Ovary (tissue), 9 donors: ENCODE measurements around the gene NFE2L2. TPM values are rescaled to one million over a fixed set of nuclear protein-coding genes. Genes with fewer than 3 reads are reported as not detected.

Source experiments
- DNase-seq, 5 donors: peaks; one replicate each; pipeline ENCODE4 v3.0.0-alpha.2; 2019 to 2020
- H3K27ac ChIP-seq, 2 donors: fragments of 200-600 bp; one replicate each; pipeline versions ENCODE4 v1.5.1 to v1.8.0; 2019 to 2022
- H3K27me3 ChIP-seq: fragments of 200-600 bp; one replicate; pipeline ENCODE4 v1.8.0; 2022
- H3K36me3 ChIP-seq: fragments of 200-600 bp; sonication (generic); one replicate; pipeline ENCODE4 v1.5.1; 2019
- H3K4me1 ChIP-seq: one replicate; pipeline ENCODE4 v1.8.1; 2013; ENCODE audit warnings: mild to moderate bottlenecking, moderate library complexity; ENCODE audit not compliant: insufficient read depth
- H3K4me3 ChIP-seq: fragments of 200-600 bp; sonication (generic); one replicate; pipeline ENCODE4 v1.5.1; 2017
- H3K9me3 ChIP-seq, 2 donors: fragments of 200-600 bp in 1 of 2; sonication (generic) in 1 of 2; one replicate each; pipeline versions ENCODE4 v1.5.1 to v1.8.1; 2013 to 2019; ENCODE audit warnings: mild to moderate bottlenecking in 1 of 2, moderate library complexity in 1 of 2
- CTCF ChIP-seq, 3 donors: fragments of 450-650 bp in 2 of 3; fragments of 200-600 bp in 1 of 3; IDR thresholded peaks; one replicate each; pipeline versions ENCODE4 v1.5.1 to v1.8.0; 2016 to 2022; ENCODE audit warnings: antibody characterized with exemption in 3 of 3, mild to moderate bottlenecking in 1 of 3
- EP300 ChIP-seq: sonication (generic); formaldehyde crosslinking; IDR thresholded peaks from one replicate; pipeline ENCODE4 v1.6.1; 2017; ENCODE audit warnings: antibody characterized with exemption
- POLR2A ChIP-seq: fragments of 450-650 bp; IDR thresholded peaks from one replicate; pipeline ENCODE4 v1.6.1; 2017; ENCODE audit warnings: antibody characterized with exemption, mild to moderate bottlenecking, moderate library complexity
- WGBS, 3 donors: extraction: QIAGEN DNeasy Blood & Tissue Kit in 1 of 3; methylation state at CpG; one replicate each; pipeline versions ENCODE4 v1.1.5 to v1.1.7; 2013 to 2017; 5-methylcytosine and 5-hydroxymethylcytosine counted together
- intact Hi-C, 4 donors: fragments of 100-400 bp; cut with DNase I; formaldehyde crosslinking; loops; one replicate each; pipeline versions ENCODE4 v1.11.0 to v1.15.1; 2022 to 2023
- polyA plus RNA-seq, 2 donors: library from polyadenylated mRNA; stranded (reverse); fragments of 200-250 nt in 1 of 2; fragments of 350-450 nt in 1 of 2; fragmentation: Illumina TruSeq in 1 of 2; extraction: RNeasy Lipid Tissue Mini Kit (QIAGEN cat#74804) in 1 of 2; gene quantifications; one replicate each; pipeline ENCODE4 v1.2.3, GENCODE V29; 2013 to 2014
- total RNA-seq, 7 donors: library from RNA; depleted of rRNA in 2 of 7; stranded (reverse); fragments of >200 nt in 2 of 7; fragmentation: NEBNext Ultra II Directional in 3 of 7; extraction: Animal tissue kit (Norgen Biotek cat#: 25700) in 3 of 7; gene quantifications; one replicate each; pipeline versions ENCODE4 v1.1.0 to v1.2.4, GENCODE V29; 2016 to 2023
- donor health status: DM: no; HTN: no; CAD: no; lungs with moderate emphysema.
- donor health status: DM: no; HTN: no; CAD: no.
- donor health status: Bipolar disorder and iron deficiency.
- donor health status: DM: yes; HTN: yes; CAD: no.
- donor health status: DM: no; HTN: no; CAD: no.
- donor health status: DM: yes; HTN: yes; CAD: no.

Gene NFE2L2
- total and polyA plus RNA-seq, 9 donors, result 120 to 198 (median 148) TPM

- no peaks in the 10 kb centered on the region for H3K27me3 ChIP-seq
- WGBS, 3 donors, result 6 to 14% (median 9%) methylated on average over 3 of the region's 3 CpGs
- H3K36me3 ChIP-seq, result no peaks in the 10 kb centered on the region
- peaks cover 1% of the 10 kb centered on the region for H3K4me1 ChIP-seq
- H3K27ac ChIP-seq, result peak overlapping the region in 1 of 2 donors; percentile 67
- no peaks in the 10 kb centered on the region for H3K9me3 ChIP-seq
- H3K4me3 ChIP-seq, result no peak overlapping the region
- intact Hi-C loops, result loop anchor here in 1 of 4 donors (5.0 kb wide), 1 partner anchor 33 kb away; the partner anchor contains the start of gene NFE2L2
- TF ChIP-seq CTCF (IDR thresholded peaks at IDR 0.05) (no peak), POLR2A (no peak), EP300 (no peak)
- peak in 2 of 5 donors; percentile 37 to 40 for DNase-seq
Measured at GRCh38 chr2:177295484-177295883, 31.0 kb upstream of the NFE2L2 start.

DNA sequence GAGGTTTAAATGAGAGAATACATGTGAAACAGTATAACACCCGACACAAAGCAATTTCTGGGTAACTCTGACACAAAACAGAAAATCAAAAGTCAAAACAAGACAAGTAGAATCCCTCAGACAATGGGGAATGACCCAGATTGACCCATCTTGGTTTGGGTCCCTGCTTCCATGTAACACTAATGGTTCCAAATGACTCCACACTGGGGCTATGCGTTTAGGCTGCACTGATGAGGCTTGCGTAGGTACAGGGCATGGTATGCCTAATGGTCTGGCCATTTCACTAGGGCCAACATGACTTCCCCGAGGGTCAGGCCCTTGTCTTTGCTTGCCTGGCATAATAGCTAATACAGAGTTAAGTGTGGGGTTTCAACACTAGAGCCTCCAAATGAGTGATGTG is 27.2 kb upstream of the NFE2L2 start:
- Histone ChIP-seq H3K4me3 (no peak overlapping the region), H3K27me3 (no peaks in the 10 kb centered on the region), H3K36me3 (no peaks in the 10 kb centered on the region), H3K9me3 (no peaks in the 10 kb centered on the region), H3K27ac (no peak overlapping the region), H3K4me1 (peaks cover 9% of the 10 kb centered on the region)
- WGBS, 3 donors, result 90 to 98% (median 97%) methylated on average over 4 of the region's 4 CpGs
- TF ChIP-seq CTCF (IDR thresholded peaks at IDR 0.05) (no peak), EP300 (no peak), POLR2A (no peak)
- DNase-seq, result no peak
- intact Hi-C loops, result no loop called here

- Histone ChIP-seq H3K36me3 (no peaks in the 10 kb centered on the region), H3K4me1 (peaks cover 15% of the 10 kb centered on the region), H3K27ac (no peak overlapping the region), H3K4me3 (no peak overlapping the region), H3K9me3 (no peaks in the 10 kb centered on the region), H3K27me3 (no peaks in the 10 kb centered on the region)
- no peak for DNase-seq
- intact Hi-C loops, result no loop called here
- 66 to 72% (median 68%) methylated on average over 9 of the region's 9 CpGs for WGBS, 3 donors
- TF ChIP-seq POLR2A (no peak), CTCF (IDR thresholded peaks at IDR 0.05) (no peak), EP300 (no peak)
Measured at GRCh38 chr2:177289824-177290628, 25.5 kb upstream of the NFE2L2 start.

DNA sequence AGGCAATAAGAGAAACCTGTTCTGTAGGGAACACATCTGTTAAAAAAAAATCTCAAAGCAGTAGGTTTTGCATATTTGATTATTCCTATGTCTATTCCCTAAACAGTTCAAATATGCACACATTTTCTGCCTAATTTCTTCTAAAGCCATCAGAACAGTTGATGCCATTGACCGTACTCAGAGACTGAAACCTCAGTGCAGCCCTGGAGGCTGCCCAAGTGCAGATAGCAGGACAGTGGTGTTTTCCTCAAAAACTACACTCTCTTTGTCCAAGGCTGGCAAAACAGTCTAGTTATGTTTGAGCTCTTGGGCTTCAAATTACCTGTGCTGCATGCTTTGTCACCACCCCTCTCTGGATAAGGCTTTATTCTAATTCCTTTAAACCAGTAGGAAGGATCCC is 23.3 kb upstream of the NFE2L2 start:
- DNase-seq, result no peak
- WGBS, 3 donors, result 35 to 70% (median 42%) methylated on average over 1 of the region's 1 CpG
- Histone ChIP-seq H3K27ac (no peak overlapping the region), H3K4me3 (no peak overlapping the region), H3K36me3 (no peaks in the 10 kb centered on the region), H3K9me3 (no peaks in the 10 kb centered on the region), H3K4me1 (peaks cover 20% of the 10 kb centered on the region), H3K27me3 (no peaks in the 10 kb centered on the region)
- TF ChIP-seq POLR2A (no peak), CTCF (IDR thresholded peaks at IDR 0.05) (no peak), EP300 (no peak)
- intact Hi-C loops, result no loop called here
